SK-N-SH treated with all-trans-retinoic acid at 6 μM for 48 hours (cell line): ENCODE measurements around the gene MIB2.

Source experiments
- ARNTL ChIP-seq: fragments of 450-650 bp; formaldehyde crosslinking; IDR thresholded peaks from 2 replicates; pipeline ENCODE4 v1.5.0; 2020; ENCODE audit warnings: low read depth, mild to moderate bottlenecking, moderate library complexity, borderline replicate concordance
- ESRRG ChIP-seq: fragments of 250-450 bp; sonication (Bioruptor Pico); IDR thresholded peaks from 2 replicates; pipeline ENCODE4 v1.6.1; 2021; ENCODE audit warnings: mild to moderate bottlenecking
- GLIS3 ChIP-seq: fragments of 250-450 bp; sonication (Bioruptor Pico); IDR thresholded peaks from 2 replicates; pipeline ENCODE4 v1.5.0; 2020; ENCODE audit warnings: mild to moderate bottlenecking, moderate library complexity
- OSR1 ChIP-seq: fragments of 250-450 bp; sonication (Bioruptor Pico); IDR thresholded peaks from 2 replicates; pipeline ENCODE4 v1.8.0; 2022; ENCODE audit warnings: moderate library complexity, mild to moderate bottlenecking, inconsistent platforms
- PPARA ChIP-seq: fragments of 250-450 bp; sonication (Bioruptor Pico); IDR thresholded peaks from 2 replicates; pipeline ENCODE4 v1.5.0; 2020; ENCODE audit warnings: mild to moderate bottlenecking, borderline replicate concordance
- RARB ChIP-seq: fragments of 250-450 bp; sonication (Bioruptor Pico); IDR thresholded peaks from 2 replicates; pipeline ENCODE4 v1.8.0; 2021; ENCODE audit warnings: mild to moderate bottlenecking, moderate library complexity
- SNAI2 ChIP-seq: fragments of 250-450 bp; sonication (Bioruptor Pico); IDR thresholded peaks from 2 replicates; pipeline ENCODE4 v1.5.0; 2020; ENCODE audit warnings: mild to moderate bottlenecking, moderate library complexity
- ZFP3 ChIP-seq: fragments of 250-450 bp; sonication (Bioruptor Pico); IDR thresholded peaks from 2 replicates; pipeline ENCODE4 v1.5.0; 2020; ENCODE audit warnings: mild to moderate bottlenecking, moderate library complexity
- ZNF565 ChIP-seq: fragments of 450-650 bp; formaldehyde crosslinking; conservative IDR thresholded peaks from 2 replicates; pipeline ENCODE4 v1.5.0; 2020; ENCODE audit warnings: low read depth, mild to moderate bottlenecking, moderate library complexity
- ZNF70 ChIP-seq: fragments of 450-650 bp; formaldehyde crosslinking; IDR thresholded peaks from 2 replicates; pipeline ENCODE4 v1.5.0; 2020; ENCODE audit warnings: mild to moderate bottlenecking, moderate library complexity
- TF ChIP-seq, protein P1 (sequence below): fragments of 250-450 bp; sonication (Bioruptor Pico); IDR thresholded peaks from 2 replicates; pipeline ENCODE4 v1.8.0; 2020; ENCODE audit warnings: mild to moderate bottlenecking, moderate library complexity, borderline replicate concordance
- TF ChIP-seq, protein P2 (sequence below): fragments of 250-450 bp; sonication (Bioruptor Pico); IDR thresholded peaks from 2 replicates; pipeline ENCODE4 v1.5.0; 2020; ENCODE audit warnings: mild to moderate bottlenecking, moderate library complexity
- TF ChIP-seq, protein P3 (sequence below): fragments of 250-450 bp; sonication (Bioruptor Pico); IDR thresholded peaks from 2 replicates; pipeline ENCODE4 v1.5.1; 2020; ENCODE audit warnings: low read depth, mild to moderate bottlenecking, moderate library complexity
- TF ChIP-seq, protein P4 (sequence below): fragments of 250-450 bp; sonication (Bioruptor Pico); IDR thresholded peaks from 2 replicates; pipeline ENCODE4 v1.8.0; 2021; ENCODE audit warnings: low read depth, mild to moderate bottlenecking, moderate library complexity, borderline replicate concordance

DNA sequence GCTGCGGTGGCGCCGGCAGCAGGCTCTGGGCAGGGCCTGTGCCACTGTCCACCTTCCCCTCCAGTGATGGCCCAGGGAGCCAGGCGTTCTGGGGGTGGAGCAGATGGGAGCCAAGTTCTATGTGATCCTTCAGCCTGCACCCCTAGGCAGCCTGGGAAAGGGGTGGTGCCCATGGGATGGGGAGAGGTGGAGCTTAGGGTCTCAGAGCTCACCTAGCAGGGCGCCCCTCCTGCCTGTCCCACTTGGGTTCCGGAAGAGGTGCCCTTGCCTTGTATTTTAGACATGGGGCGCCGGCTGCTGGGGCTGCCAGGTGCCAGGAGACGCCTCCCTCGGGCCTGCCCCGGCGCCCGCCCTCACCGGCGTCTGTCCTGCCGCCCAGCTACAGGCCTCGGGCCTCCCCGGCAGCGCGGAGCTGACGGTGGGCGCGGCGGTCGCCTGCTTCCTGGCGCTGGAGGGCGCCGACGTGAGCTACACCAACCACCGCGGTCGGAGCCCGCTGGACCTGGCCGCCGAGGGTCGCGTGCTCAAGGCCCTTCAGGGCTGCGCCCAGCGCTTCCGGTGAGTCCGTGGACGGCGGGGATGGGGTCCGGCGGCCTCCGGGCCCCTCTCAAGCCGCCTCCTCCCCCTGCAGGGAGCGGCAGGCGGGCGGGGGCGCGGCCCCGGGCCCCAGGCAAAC is 13.6 kb downstream of the MIB2 start:
- TF ChIP-seq, protein P1, sequence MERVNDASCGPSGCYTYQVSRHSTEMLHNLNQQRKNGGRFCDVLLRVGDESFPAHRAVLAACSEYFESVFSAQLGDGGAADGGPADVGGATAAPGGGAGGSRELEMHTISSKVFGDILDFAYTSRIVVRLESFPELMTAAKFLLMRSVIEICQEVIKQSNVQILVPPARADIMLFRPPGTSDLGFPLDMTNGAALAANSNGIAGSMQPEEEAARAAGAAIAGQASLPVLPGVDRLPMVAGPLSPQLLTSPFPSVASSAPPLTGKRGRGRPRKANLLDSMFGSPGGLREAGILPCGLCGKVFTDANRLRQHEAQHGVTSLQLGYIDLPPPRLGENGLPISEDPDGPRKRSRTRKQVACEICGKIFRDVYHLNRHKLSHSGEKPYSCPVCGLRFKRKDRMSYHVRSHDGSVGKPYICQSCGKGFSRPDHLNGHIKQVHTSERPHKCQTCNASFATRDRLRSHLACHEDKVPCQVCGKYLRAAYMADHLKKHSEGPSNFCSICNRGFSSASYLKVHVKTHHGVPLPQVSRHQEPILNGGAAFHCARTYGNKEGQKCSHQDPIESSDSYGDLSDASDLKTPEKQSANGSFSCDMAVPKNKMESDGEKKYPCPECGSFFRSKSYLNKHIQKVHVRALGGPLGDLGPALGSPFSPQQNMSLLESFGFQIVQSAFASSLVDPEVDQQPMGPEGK (CRISPR knock-in tag) = no peak
- TF ChIP-seq PPARA (CRISPR knock-in tag) (no peak), ZNF565 (CRISPR knock-in tag) (no peak), RARB (CRISPR knock-in tag) (no peak), ARNTL (CRISPR knock-in tag) (no peak), OSR1 (no peak), ESRRG (CRISPR knock-in tag) (no peak), GLIS3 (no peak), ZFP3 (no peak), SNAI2 (no peak), ZNF70 (CRISPR knock-in tag) (no peak)
- TF ChIP-seq, protein P2, sequence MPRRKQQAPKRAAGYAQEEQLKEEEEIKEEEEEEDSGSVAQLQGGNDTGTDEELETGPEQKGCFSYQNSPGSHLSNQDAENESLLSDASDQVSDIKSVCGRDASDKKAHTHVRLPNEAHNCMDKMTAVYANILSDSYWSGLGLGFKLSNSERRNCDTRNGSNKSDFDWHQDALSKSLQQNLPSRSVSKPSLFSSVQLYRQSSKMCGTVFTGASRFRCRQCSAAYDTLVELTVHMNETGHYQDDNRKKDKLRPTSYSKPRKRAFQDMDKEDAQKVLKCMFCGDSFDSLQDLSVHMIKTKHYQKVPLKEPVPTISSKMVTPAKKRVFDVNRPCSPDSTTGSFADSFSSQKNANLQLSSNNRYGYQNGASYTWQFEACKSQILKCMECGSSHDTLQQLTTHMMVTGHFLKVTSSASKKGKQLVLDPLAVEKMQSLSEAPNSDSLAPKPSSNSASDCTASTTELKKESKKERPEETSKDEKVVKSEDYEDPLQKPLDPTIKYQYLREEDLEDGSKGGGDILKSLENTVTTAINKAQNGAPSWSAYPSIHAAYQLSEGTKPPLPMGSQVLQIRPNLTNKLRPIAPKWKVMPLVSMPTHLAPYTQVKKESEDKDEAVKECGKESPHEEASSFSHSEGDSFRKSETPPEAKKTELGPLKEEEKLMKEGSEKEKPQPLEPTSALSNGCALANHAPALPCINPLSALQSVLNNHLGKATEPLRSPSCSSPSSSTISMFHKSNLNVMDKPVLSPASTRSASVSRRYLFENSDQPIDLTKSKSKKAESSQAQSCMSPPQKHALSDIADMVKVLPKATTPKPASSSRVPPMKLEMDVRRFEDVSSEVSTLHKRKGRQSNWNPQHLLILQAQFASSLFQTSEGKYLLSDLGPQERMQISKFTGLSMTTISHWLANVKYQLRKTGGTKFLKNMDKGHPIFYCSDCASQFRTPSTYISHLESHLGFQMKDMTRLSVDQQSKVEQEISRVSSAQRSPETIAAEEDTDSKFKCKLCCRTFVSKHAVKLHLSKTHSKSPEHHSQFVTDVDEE (CRISPR knock-in tag) = no peak
- TF ChIP-seq, protein P3, sequence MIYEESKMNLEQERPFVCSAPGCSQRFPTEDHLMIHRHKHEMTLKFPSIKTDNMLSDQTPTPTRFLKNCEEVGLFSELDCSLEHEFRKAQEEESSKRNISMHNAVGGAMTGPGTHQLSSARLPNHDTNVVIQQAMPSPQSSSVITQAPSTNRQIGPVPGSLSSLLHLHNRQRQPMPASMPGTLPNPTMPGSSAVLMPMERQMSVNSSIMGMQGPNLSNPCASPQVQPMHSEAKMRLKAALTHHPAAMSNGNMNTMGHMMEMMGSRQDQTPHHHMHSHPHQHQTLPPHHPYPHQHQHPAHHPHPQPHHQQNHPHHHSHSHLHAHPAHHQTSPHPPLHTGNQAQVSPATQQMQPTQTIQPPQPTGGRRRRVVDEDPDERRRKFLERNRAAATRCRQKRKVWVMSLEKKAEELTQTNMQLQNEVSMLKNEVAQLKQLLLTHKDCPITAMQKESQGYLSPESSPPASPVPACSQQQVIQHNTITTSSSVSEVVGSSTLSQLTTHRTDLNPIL (CRISPR knock-in tag) = no peak
- TF ChIP-seq, protein P4, sequence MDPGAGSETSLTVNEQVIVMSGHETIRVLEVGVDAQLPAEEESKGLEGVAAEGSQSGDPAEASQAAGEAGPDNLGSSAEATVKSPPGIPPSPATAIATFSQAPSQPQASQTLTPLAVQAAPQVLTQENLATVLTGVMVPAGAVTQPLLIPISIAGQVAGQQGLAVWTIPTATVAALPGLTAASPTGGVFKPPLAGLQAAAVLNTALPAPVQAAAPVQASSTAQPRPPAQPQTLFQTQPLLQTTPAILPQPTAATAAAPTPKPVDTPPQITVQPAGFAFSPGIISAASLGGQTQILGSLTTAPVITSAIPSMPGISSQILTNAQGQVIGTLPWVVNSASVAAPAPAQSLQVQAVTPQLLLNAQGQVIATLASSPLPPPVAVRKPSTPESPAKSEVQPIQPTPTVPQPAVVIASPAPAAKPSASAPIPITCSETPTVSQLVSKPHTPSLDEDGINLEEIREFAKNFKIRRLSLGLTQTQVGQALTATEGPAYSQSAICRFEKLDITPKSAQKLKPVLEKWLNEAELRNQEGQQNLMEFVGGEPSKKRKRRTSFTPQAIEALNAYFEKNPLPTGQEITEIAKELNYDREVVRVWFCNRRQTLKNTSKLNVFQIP = no peak
